HG03025 (cell line): Measurements from ENCODE around the gene S1PR3.
"Not testable (repeated sequence)": the region's sequence is repeated elsewhere in the genome, so short reads cannot be mapped to it uniquely, and the experiment has no call there.

Experiments used
- ATAC-seq: cut with Tn5 transposase; IDR thresholded peaks from one replicate; pipeline ENCODE4 v1.9.1; 2021; ENCODE audit warnings: mild to moderate bottlenecking, moderate library complexity; ENCODE audit not compliant: unreplicated experiment, low FRiP score

Gene S1PR3

GRCh38 chr9:88991066-88992034 lies at the start of gene S1PR3:
TSS of gene S1PR3 (plus strand) at chr9:88991468. CDS start at chr9:89001201, 9,733 bp downstream.
- ATAC-seq: no peak

GRCh38 chr9:88941586-88941985 lies 49.7 kb upstream of the S1PR3 start:
- ATAC-seq: not testable (repeated sequence)

GRCh38 chr9:88942411-88942810 lies 48.9 kb upstream of the S1PR3 start:
- ATAC-seq: no peak

- ATAC-seq: no peak
Observed at GRCh38 chr9:88945636-88946333, 45.5 kb upstream of the S1PR3 start.

GRCh38 chr9:88947581-88948573 lies 43.4 kb upstream of the S1PR3 start:
- ATAC-seq: no peak

- ATAC-seq: no peak
Observed at GRCh38 chr9:88949425-88949824, 41.8 kb upstream of the S1PR3 start.

- no peak for ATAC-seq
Observed at GRCh38 chr9:88949961-88950340, 41.3 kb upstream of the S1PR3 start.

- ATAC-seq: no peak
Observed at GRCh38 chr9:88950341-88951154, 40.7 kb upstream of the S1PR3 start.

- no peak for ATAC-seq
Observed at GRCh38 chr9:88951155-88951542, 40.1 kb upstream of the S1PR3 start.

- no peak for ATAC-seq
Observed at GRCh38 chr9:88952086-88952615, 39.1 kb upstream of the S1PR3 start.

GRCh38 chr9:88952976-88953375 lies 38.3 kb upstream of the S1PR3 start:
- no peak for ATAC-seq

- no peak for ATAC-seq
Observed at GRCh38 chr9:88953381-88954029, 37.8 kb upstream of the S1PR3 start.

GRCh38 chr9:88954066-88954465 lies 37.2 kb upstream of the S1PR3 start:
- ATAC-seq: no peak

GRCh38 chr9:88957526-88957925 lies 33.7 kb upstream of the S1PR3 start:
- ATAC-seq: no peak

- ATAC-seq: no peak
Observed at GRCh38 chr9:88959727-88960469, 31.4 kb upstream of the S1PR3 start.

- ATAC-seq: no peak
Observed at GRCh38 chr9:88960632-88961031, 30.6 kb upstream of the S1PR3 start.

GRCh38 chr9:88965473-88965872 lies 25.8 kb upstream of the S1PR3 start:
- no peak for ATAC-seq
